22Rv1 (cell line): ENCODE measurements around the gene CCDC28A.

Experiments used
- H3K27ac ChIP-seq: fragments of 450-650 bp; 2 replicates; pipeline ENCODE4 v1.5.1; 2017
- CTCF ChIP-seq: fragments of 450-650 bp; IDR thresholded peaks from 2 replicates; pipeline ENCODE4 v1.5.1; 2017; ENCODE audit warnings: mild to moderate bottlenecking
- ZFX ChIP-seq: fragments of 450-650 bp; IDR thresholded peaks from 2 replicates; pipeline ENCODE4 v1.6.1; 2017; ENCODE audit warnings: antibody characterized with exemption, borderline replicate concordance

Gene CCDC28A

GRCh38 chr6:138774370-138774769 is 801 bp downstream of the CCDC28A start:
- no peak overlapping the region for H3K27ac ChIP-seq
- no peak for TF ChIP-seq ZFX
- TF ChIP-seq CTCF: no peak

DNA sequence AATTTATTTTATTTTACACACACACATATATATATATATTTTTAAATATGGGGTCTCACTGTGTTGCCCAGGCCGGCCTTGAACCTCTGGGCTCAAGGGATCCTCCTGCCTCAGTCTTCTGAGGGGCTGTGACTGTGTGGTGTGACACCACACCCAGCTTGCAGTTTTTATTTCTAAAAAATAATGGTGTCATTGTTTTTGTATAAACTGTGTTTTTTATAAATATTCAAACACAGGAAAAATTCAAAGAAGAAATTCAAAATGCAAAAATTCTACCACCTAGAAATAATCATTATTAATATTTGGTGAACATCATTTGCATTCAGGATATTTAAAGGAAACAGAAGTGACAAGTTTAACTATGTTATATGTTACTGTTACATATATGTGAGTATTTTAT is 3.1 kb downstream of the CCDC28A start:
- no peak for TF ChIP-seq ZFX
- TF ChIP-seq CTCF: no peak
- H3K27ac ChIP-seq: no peak overlapping the region

DNA sequence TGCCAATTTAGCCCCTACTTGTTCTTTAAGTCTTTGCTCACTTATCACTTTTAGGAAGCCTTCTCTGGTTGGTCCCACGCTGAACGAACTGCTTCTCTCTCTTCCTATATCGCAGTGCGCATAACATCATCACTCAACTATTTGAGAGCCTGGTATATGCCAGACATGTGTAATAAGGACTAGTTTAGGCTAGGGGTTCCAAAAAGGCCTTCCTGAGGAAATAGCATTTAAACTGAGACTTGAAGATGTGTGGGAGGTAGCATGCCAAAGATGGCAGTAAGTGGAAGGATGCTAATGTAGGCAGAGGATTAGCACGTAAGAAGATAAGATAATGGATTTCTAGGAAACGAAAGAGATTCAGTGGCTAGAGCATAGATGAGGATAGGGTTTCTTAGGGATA is 4.8 kb downstream of the CCDC28A start:
- no peak for TF ChIP-seq CTCF
- TF ChIP-seq ZFX: no peak
- no peak overlapping the region for H3K27ac ChIP-seq

GRCh38 chr6:138782243-138782642 is 8.7 kb downstream of the CCDC28A start:
- TF ChIP-seq ZFX (no peak), CTCF (no peak)
- no peak overlapping the region for H3K27ac ChIP-seq

GRCh38 chr6:138785079-138785478 is 11.5 kb downstream of the CCDC28A start:
- TF ChIP-seq CTCF (no peak), ZFX (no peak)
- no peak overlapping the region for H3K27ac ChIP-seq

DNA sequence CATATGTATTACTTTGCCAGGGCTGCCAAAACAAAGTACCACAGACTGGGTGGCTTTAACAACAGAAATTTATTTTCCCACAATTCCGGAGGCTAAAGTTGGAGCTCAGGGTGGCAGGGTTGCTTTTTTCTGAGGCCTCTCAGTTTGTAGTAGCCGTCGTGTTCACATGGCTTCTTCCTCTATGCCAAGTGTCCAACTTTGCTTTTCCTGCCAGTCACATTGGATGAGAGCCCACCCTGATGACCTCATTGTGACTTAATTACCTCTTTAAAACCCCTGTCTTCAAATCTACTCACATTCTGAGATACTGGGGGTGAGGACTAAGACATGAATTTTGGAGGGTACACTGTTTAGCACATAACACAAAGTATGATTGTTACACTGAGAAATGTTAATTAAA is 12.4 kb downstream of the CCDC28A start:
- no peak overlapping the region for H3K27ac ChIP-seq
- TF ChIP-seq CTCF (no peak), ZFX (no peak)

GRCh38 chr6:138787138-138787537 is 13.6 kb downstream of the CCDC28A start:
- no peak overlapping the region for H3K27ac ChIP-seq
- no peak for TF ChIP-seq ZFX
- TF ChIP-seq CTCF: no peak
